Activated naive CD4-positive, alpha-beta T cell treated with anti-CD3 and anti-CD28 coated beads for 36 hours (primary cell): ENCODE measurements around the gene KRT84. TPM values are rescaled to one million over a fixed set of nuclear protein-coding genes. Genes with fewer than 3 reads are reported as not detected.
"Not testable (repeated sequence)": the region's sequence is repeated elsewhere in the genome, so short reads cannot be mapped to it uniquely, and the experiment has no call there.

Experiments
- CTCF ChIA-PET: fragments of 350-600 bp; sonication (Branson Sonifier 250); formaldehyde crosslinking; loops from one replicate; lab custom pipeline; 2021; ENCODE audit warnings: antibody characterized with exemption; lab: Charles Lee
- DNase-seq: peaks from one replicate; pipeline ENCODE4 v3.0.0-alpha.2; 2020
- H3K27ac Mint-ChIP-seq: one replicate; pipeline ENCODE4 v1.8.0; 2021; ENCODE audit warnings: mild to moderate bottlenecking, mixed read lengths
- H3K27me3 Mint-ChIP-seq: one replicate; pipeline ENCODE4 v1.8.0; 2021; ENCODE audit warnings: low read depth, mixed read lengths
- H3K36me3 Mint-ChIP-seq: one replicate; pipeline ENCODE4 v1.8.0; 2021; ENCODE audit warnings: low read depth, mixed read lengths
- H3K4me1 Mint-ChIP-seq: one replicate; pipeline ENCODE4 v1.8.0; 2021; ENCODE audit warnings: low read depth, mixed read lengths
- H3K4me3 Mint-ChIP-seq: one replicate; pipeline ENCODE4 v1.8.0; 2021; ENCODE audit warnings: mild to moderate bottlenecking, moderate library complexity, mixed read lengths
- H3K9me3 Mint-ChIP-seq: one replicate; pipeline ENCODE4 v1.8.0; 2021; ENCODE audit warnings: mixed read lengths
- intact Hi-C: fragments of 100-400 bp; cut with micrococcal nuclease; formaldehyde crosslinking; loops from one replicate; pipeline ENCODE4 v1.15.1; 2023
- total RNA-seq, 2 experiments: library from RNA; stranded (reverse); gene quantifications; one replicate each; pipeline ENCODE4 v1.2.3, GENCODE V29; 2021

KRT84 gene
- total RNA-seq, 2 experiments from 2014 or later, result not detected

DNA sequence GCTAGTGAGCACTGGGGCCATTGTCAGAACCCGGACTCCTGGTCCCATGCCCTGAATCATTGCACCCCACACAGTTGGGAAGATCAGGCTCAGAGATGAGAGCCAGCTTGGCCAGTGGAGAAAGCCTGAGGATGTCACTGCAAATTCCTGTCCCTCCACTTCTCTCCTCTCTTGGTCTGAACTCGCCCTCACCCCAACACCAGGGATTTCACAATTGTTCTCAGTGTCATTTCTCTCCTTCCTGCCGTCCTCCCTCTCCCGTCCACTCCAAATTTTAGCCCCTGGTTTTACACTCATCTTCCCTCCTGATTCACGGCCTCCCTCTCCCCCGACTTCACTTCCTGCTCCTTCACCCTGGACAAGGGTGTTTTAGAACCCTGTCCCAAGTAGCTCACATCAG is 37.6 kb upstream of the KRT84 start:
- intact Hi-C loops, result no loop called here
- Mint-ChIP-seq H3K36me3 (no peaks in the 10 kb centered on the region), H3K4me3 (no peak overlapping the region), H3K4me1 (no peaks in the 10 kb centered on the region), H3K27ac (no peak overlapping the region), H3K9me3 (no peaks in the 10 kb centered on the region), H3K27me3 (no peaks in the 10 kb centered on the region)
- DNase-seq, result no peak
- CTCF ChIA-PET, result interaction anchor here (0.6 to 1.0 kb wide), 2 partner anchors 61 to 462 kb away, joined by 3 read pairs; no protein-coding TSS in a partner anchor

DNA sequence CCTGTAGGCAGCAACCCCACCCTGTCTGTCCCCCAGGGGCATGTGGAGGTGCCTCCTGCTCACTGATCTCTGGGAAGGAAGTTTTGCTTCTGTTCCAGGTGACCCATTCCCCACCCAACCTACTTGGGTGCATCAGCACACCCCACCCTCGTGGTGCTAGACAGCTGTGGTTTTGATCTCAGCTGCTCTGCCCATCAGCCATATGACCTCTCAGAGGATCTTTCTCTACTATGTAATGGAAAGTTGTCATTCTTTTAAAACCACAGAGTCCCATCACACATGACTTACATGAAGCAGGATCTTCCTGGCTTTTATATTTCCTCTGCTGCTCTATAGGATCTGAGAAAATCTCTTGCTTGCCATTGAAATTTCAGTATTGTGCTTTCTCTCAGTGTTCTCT is 34.2 kb upstream of the KRT84 start:
- DNase-seq, result no peak
- intact Hi-C loops, result no loop called here
- Mint-ChIP-seq H3K27ac (no peak overlapping the region), H3K36me3 (no peaks in the 10 kb centered on the region), H3K9me3 (no peaks in the 10 kb centered on the region), H3K27me3 (no peaks in the 10 kb centered on the region), H3K4me1 (no peaks in the 10 kb centered on the region), H3K4me3 (no peak overlapping the region)
- CTCF ChIA-PET, result no interaction called here

DNA sequence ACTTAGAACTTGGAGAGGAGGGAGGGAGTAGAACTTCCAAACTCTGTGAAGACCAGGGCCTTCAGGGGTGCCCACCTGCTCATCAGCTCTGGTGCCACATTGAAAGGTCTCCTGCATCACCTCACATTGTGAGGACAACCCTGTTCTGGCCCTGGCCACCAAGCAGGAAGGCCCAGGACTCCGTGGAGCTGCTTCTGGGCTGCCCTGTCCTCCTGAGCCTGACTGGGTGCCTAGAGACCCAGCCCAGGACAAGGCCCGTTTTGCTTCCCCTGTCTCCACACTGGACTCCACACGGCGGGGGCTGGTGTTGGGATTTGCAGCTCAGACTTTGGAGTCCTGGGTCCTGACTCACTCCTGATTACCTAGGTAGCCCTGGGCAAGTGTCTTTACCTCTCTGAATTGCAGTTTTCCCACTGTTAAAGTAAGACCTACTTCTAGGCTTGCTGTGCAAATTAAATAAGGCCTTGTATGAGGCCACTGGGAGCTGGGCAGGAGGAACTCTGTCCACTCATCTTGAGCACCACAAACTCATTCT is 33.2 kb upstream of the KRT84 start:
- DNase-seq, result no peak
- Mint-ChIP-seq H3K27me3 (no peaks in the 10 kb centered on the region), H3K36me3 (no peaks in the 10 kb centered on the region), H3K4me1 (no peaks in the 10 kb centered on the region), H3K4me3 (no peak overlapping the region), H3K9me3 (no peaks in the 10 kb centered on the region), H3K27ac (no peak overlapping the region)
- CTCF ChIA-PET, result interaction anchor here (0.7 kb wide), 1 partner anchor 471 kb away, joined by 3 read pairs; no protein-coding TSS in a partner anchor
- intact Hi-C loops, result no loop called here

DNA sequence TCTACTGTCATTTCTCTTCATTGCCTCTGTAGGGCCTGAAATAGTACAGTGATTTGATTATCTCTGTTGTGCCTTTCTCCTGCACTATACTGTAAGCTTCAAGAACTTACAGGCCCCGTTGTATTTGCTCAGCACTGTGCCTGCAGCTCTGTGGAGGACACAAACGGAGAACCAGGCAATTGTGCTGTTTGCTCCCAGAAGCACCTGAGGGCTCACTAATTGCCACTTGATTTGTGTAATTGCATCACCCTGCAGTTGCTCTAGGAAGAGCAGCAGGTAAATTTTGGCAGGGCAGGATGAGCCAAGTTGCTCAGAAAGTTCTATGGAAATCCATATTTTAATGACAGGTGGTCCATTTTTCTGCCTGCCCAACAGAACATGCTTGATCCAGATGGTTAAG is 32.3 kb upstream of the KRT84 start:
- H3K9me3 Mint-ChIP-seq, result no peaks in the 10 kb centered on the region
- no peaks in the 10 kb centered on the region for H3K27me3 Mint-ChIP-seq
- intact Hi-C loops, result no loop called here
- H3K36me3 Mint-ChIP-seq, result no peaks in the 10 kb centered on the region
- H3K4me1 Mint-ChIP-seq, result no peaks in the 10 kb centered on the region
- no peak overlapping the region for H3K27ac Mint-ChIP-seq
- DNase-seq, result no peak
- H3K4me3 Mint-ChIP-seq, result no peak overlapping the region
- CTCF ChIA-PET, result no interaction called here

DNA sequence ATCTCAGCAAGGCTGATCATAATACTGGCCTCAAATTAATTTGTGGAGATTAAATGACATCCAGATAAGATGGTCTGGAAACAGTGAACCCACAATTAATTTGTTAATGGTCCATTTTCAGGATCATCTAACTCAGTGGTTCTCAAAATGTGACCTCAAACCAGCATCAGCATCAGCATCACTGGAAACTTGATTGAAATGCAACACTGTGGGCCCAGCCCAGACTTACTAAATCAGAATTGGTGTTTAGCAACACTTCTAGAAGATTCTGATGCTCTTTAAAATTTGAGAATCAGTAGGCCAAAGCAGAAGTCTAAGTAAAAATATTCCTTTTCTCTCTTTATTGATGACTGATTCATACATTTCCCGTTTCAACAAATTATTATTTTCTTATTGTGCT is 31.3 kb upstream of the KRT84 start:
- H3K9me3 Mint-ChIP-seq, result no peaks in the 10 kb centered on the region

DNA sequence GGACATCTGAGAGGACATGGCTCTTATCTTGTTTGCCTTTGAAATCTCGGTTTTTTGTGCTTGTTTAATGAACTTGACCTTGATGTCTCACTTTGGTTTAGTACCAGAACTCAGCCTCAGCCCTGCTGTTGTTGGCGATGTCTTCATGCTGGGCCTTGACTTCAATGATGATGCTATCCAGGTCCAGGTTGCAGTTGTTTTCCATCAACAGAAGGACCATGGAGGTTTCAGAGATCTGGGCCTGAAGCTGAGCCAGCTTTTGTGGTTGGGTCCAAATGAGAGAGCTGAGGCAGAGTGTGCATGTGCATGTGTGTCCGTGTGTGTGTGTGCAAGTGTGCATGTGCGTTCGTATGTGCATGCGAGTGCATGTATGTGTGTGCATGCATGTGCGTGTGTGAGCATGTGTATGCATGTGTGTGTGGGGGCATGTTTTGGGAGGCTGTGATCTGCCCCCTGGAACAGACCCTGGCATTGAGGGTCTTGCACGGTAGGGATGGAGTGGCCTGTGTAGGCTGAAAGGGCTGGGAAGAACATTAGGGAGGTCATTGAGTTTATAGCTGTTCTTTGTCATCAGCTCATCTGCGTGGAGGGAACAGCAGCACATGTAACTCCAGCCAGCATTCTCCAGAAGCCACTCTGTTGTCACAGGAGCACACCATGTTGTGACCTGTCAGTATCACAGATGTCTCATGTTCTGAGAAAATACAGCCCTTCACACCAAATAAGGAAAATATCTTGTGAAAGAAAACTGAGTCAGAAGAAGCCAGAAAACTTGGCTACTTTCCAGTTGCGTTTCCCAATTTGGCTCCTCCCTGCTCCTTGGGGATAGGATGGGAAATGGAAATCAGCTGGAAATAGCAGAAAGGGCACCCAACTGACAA is 30.7 kb upstream of the KRT84 start:
- CTCF ChIA-PET, result no interaction called here
- Mint-ChIP-seq H3K36me3 (no peaks in the 10 kb centered on the region), H3K4me1 (no peaks in the 10 kb centered on the region), H3K27me3 (no peaks in the 10 kb centered on the region), H3K27ac (no peak overlapping the region), H3K9me3 (no peaks in the 10 kb centered on the region), H3K4me3 (no peak overlapping the region)
- intact Hi-C loops, result no loop called here
- DNase-seq, result no peak

More for the DNA sequence above, 31.3 kb upstream of the KRT84 start:
- Mint-ChIP-seq H3K4me3 (no peak overlapping the region), H3K27ac (no peak overlapping the region), H3K27me3 (no peaks in the 10 kb centered on the region), H3K36me3 (no peaks in the 10 kb centered on the region), H3K4me1 (no peaks in the 10 kb centered on the region)
- intact Hi-C loops, result no loop called here
- CTCF ChIA-PET, result no interaction called here
- DNase-seq, result no peak

DNA sequence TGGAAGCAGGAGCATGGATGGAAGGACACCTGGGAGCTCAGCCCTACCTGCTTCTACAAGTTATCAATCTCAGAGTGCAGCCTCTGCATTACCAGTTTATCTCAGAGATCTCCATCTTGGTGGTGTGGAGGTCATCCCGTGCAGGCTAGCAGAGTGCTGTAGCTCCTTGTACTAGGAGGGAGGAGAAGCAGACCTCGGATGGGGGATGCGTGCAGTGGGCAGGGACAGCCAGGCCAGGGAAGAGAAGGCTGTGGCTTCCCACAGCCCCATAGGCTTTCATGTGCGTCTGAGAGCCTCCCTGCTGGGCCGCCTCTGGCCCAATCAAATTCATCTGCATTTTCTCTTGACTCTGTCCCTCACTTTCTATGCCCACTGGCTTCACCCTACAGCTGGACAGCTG is 29.5 kb upstream of the KRT84 start:
- Mint-ChIP-seq H3K4me3 (no peak overlapping the region), H3K4me1 (no peaks in the 10 kb centered on the region), H3K27ac (no peak overlapping the region), H3K36me3 (no peaks in the 10 kb centered on the region), H3K27me3 (no peaks in the 10 kb centered on the region), H3K9me3 (no peaks in the 10 kb centered on the region)
- intact Hi-C loops, result no loop called here
- no peak for DNase-seq
- CTCF ChIA-PET, result no interaction called here

DNA sequence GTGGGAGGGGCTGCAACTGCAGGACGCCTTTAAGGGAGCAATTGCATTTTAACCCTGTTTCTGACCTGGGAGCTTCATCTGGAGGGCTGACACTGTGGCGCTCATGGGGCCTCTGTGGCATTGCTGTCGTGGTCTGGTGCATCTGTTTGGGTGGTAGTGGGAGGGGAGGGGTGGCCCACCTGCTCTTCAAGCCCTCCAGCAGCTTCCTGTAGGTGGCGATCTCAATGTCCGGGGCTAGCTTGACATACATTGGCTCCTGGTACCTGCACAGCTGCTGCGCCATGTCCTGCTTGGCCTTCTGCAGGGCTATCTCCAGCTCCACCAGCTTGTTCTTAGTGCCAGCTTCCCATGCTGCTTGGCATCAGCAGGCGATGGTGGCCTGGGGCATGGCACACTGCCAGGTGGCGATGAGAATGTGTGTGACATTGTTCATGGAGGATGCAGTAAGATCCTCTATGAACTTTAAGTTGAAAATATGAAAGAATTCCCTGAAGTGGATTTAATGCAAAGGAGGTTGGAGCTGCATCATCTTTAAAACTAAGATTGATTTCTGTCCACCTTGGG is 28.4 kb upstream of the KRT84 start:
- Mint-ChIP-seq H3K9me3 (no peaks in the 10 kb centered on the region), H3K4me1 (no peaks in the 10 kb centered on the region), H3K27me3 (no peaks in the 10 kb centered on the region), H3K4me3 (no peak overlapping the region), H3K27ac (no peak overlapping the region), H3K36me3 (no peaks in the 10 kb centered on the region)
- CTCF ChIA-PET, result no interaction called here
- no peak for DNase-seq
- intact Hi-C loops, result no loop called here

DNA sequence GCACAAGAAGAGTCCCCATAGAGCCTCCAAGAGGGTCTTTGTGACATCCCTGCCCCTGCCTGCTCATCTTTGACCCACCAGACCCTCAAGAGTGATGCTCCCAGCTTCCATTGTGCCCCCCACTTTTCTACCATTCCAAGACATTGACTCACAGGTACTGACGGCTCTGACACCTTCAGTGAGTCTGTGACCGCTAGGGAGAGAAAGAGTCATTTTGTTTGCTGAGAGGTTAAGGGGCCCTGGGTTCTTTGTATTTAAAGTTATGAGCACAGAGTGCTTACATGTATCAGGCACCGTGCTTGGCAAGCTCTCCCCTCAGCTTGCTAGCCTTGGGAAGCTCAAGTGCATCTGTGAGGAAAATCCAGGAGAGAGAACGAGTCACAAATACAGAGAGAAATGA is 27.8 kb upstream of the KRT84 start:
- intact Hi-C loops, result no loop called here

DNA sequence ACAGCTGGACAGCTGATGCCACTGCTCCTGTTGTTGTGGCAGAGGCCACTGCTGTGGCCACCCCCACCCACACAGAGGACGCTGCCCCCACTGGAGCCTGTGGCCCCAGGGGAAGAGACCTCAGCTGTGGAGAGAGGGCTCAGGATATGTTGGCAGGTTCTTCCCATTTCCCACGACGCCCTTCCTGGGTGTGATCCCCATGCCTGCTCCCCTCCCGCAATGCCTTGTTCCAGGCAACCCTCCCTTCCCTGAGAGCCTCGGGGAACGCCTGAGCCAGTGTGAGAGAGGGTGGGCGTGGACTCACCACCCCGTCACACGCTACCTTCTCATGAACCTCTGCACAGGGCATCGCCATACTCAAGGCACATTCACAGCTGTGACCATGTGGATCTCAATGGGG is 26.4 kb upstream of the KRT84 start:
- Mint-ChIP-seq H3K4me3 (no peak overlapping the region), H3K9me3 (no peaks in the 10 kb centered on the region), H3K27me3 (no peaks in the 10 kb centered on the region), H3K27ac (no peak overlapping the region), H3K4me1 (no peaks in the 10 kb centered on the region), H3K36me3 (no peaks in the 10 kb centered on the region)
- no peak for DNase-seq
- intact Hi-C loops, result no loop called here
- CTCF ChIA-PET, result no interaction called here

More for the DNA sequence above, 27.8 kb upstream of the KRT84 start:
- CTCF ChIA-PET, result no interaction called here
- no peak for DNase-seq
- Mint-ChIP-seq H3K27ac (no peak overlapping the region), H3K36me3 (no peaks in the 10 kb centered on the region), H3K4me3 (no peak overlapping the region), H3K27me3 (no peaks in the 10 kb centered on the region), H3K9me3 (no peaks in the 10 kb centered on the region), H3K4me1 (no peaks in the 10 kb centered on the region)

DNA sequence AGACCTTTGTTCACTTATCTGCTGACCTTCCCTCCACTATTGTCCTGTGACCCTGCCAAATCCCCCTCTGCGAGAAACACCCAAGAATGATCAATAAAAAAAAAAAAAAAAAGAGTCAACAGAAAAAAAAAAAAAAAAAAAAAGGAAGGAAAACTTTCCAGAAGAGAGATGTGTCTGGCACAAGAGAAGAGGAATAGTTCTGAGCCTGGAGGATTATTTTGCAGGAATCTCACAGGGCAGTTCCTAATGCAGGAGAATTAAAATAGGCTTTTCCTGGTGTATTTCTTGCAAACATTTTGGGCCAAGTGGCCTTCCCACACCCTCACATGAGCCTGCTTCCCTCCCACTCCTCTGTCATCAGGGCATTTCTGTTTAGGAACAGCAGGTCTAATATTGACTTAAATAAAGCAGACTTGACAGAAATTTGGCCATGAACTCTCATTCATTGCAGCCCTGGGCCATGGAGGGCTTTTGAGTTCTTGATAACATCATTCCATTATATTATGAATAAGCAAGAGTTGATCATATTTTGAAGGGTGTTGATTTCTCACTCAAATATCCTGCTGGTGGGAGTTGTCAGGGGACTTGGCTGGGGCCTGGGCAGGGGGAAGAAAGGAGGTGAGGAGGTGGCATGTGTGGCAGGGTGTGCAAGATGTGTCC is 25.3 kb upstream of the KRT84 start:
- H3K4me1 Mint-ChIP-seq, H3K27ac Mint-ChIP-seq, intact Hi-C loops, H3K36me3 Mint-ChIP-seq, H3K9me3 Mint-ChIP-seq, DNase-seq, H3K4me3 Mint-ChIP-seq, CTCF ChIA-PET, H3K27me3 Mint-ChIP-seq: not testable (repeated sequence)

DNA sequence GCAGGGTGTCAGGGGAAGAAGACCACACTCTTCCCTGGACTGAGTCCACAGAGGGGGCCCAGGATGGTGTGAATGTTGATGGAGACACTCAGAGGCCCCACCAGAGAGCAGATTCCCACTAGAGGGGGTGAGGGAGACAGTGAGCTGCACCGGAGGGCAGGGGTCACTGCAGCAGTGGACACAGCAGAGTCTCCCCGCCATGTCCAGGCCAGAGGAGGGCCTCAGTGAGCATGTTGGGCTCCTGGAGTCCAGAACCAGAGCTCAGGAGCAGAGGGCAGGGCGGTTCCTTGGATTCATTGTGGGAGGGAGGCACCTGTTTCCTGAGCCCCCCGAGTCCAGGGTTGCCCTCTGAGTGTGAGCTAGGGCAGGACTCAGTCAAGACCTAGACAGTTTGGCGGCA is 22.5 kb upstream of the KRT84 start:
- Mint-ChIP-seq H3K27me3 (no peaks in the 10 kb centered on the region), H3K4me1 (no peaks in the 10 kb centered on the region), H3K36me3 (no peaks in the 10 kb centered on the region), H3K27ac (no peak overlapping the region), H3K4me3 (no peak overlapping the region), H3K9me3 (no peaks in the 10 kb centered on the region)
- CTCF ChIA-PET, result no interaction called here
- DNase-seq, result no peak
- intact Hi-C loops, result no loop called here
